ENCODE results near the gene RASSF1. TPM values are rescaled to one million over a fixed set of nuclear protein-coding genes. Genes with fewer than 3 reads are reported as not detected.

The RASSF1 gene
- total RNA-seq, 2 donors from 2014 or later, result 20.6 to 28.2 TPM

DNA sequence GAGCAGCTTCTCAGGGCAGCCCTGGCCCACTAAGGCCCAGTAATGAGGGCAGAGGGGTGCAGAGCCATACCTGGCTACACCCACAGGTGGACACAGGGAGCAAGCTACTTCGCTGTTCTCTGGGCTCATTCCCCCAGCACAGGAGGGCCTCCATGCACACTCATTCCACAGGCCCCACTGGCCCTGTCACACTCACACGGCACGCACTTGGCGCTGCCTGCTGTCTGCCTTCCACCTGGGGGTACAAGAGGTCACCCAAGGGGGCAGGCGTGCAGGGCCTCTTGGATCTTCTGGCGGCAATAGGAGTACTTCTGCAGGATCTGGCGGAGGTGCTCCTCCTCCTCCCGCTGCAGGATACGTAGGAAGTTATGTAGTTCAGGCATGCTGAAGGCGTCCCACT, 10.3 kb downstream of the RASSF1 start:
- Histone ChIP-seq H3K4me1 (peaks cover 19% of the 10 kb centered on the region), H3K9me3 (no peaks in the 10 kb centered on the region), H3K27me3 (no peaks in the 10 kb centered on the region), H3K9ac (ENCODE audit: low read depth in 2 of 2, low read length in 2 of 2) (no peak overlapping the region), H3K4me3 (no peak overlapping the region), H3K27ac (no peak overlapping the region), H3K36me3 (peaks cover 20% of the 10 kb centered on the region)
- DNase-seq, result no peak
- no peak for TF ChIP-seq CTCF (IDR thresholded peaks at IDR 0.05)
- intact Hi-C loops (cut with DNase I), result no loop called here

- Histone ChIP-seq H3K27ac (peak within 1 kb of the TSS; percentile 83), H3K36me3 (peaks cover 20% of the 10 kb centered on the region), H3K9me3 (no peaks in the 10 kb centered on the region), H3K9ac (ENCODE audit: low read depth in 2 of 2, low read length in 2 of 2) (peak within 1 kb of the TSS; percentile 90 to 94), H3K27me3 (no peaks in the 10 kb centered on the region), H3K4me1 (peaks cover 13% of the 10 kb centered on the region), H3K4me3 (peak within 1 kb of the TSS; percentile 97)
- peak; percentile 98 for DNase-seq
- TF ChIP-seq CTCF (IDR thresholded peaks at IDR 0.05), result no peak
- intact Hi-C loops (cut with DNase I), result loop anchor here (10.0 kb wide), 1 partner anchor 53 kb away; the partner anchor contains the start of gene LSMEM2
Observed at GRCh38 chr3:50327943-50328691, 12.5 kb downstream of the RASSF1 start, which contains the start of gene TUSC2. Gene TUSC2, minus strand, starts transcription at chr3:50328223. Its CDS starts 124 bp downstream, at chr3:50328099.

DNA sequence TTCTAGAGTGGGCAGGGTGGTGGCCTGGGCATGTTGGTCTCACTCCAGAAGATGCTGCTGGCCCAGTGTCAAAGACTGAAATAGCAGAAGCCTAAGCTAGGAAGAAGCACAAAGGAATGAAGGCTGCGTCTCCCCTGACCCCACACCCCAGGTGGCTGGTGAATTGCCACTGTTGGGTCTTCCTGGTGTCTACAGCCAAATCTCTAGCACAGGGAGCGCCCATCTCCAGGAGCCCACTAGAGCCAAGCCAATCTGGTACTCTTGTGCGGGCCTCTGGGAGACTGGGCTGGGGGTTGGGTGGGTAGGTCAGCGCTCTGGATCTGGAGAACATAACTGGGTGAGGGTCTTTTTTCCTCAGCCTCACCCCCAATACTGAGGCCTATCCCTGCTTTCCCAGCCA, 13.5 kb downstream of the RASSF1 start:
- peak overlapping the region; percentile 97 for H3K4me3 ChIP-seq
- H3K4me1 ChIP-seq, result peaks cover 19% of the 10 kb centered on the region
- no peaks in the 10 kb centered on the region for H3K9me3 ChIP-seq
- no peak for DNase-seq
- peak overlapping the region; percentile 90 to 94 for H3K9ac ChIP-seq (ENCODE audit: low read depth in 2 of 2, low read length in 2 of 2)
- no peak overlapping the region for H3K27ac ChIP-seq
- peaks cover 20% of the 10 kb centered on the region for H3K36me3 ChIP-seq
- no peak for TF ChIP-seq CTCF (IDR thresholded peaks at IDR 0.05)
- no peaks in the 10 kb centered on the region for H3K27me3 ChIP-seq
- intact Hi-C loops (cut with DNase I), result loop anchor here (10.0 kb wide), 1 partner anchor 52 kb away; the partner anchor contains the start of gene LSMEM2

GRCh38 chr3:50326182-50326541, 14.5 kb downstream of the RASSF1 start:
- H3K36me3 ChIP-seq, result peaks cover 14% of the 10 kb centered on the region
- H3K9ac ChIP-seq (ENCODE audit: low read depth in 2 of 2, low read length in 2 of 2), result peak overlapping the region in 1 of 2 donors; percentile 26
- H3K4me3 ChIP-seq, result no peak overlapping the region
- intact Hi-C loops (cut with DNase I), result loop anchor here (10.0 kb wide), 1 partner anchor 51 kb away; the partner anchor contains the start of gene LSMEM2
- H3K9me3 ChIP-seq, result no peaks in the 10 kb centered on the region
- H3K27ac ChIP-seq, result no peak overlapping the region
- no peak for TF ChIP-seq CTCF (IDR thresholded peaks at IDR 0.05)
- no peak for DNase-seq
- peaks cover 23% of the 10 kb centered on the region for H3K4me1 ChIP-seq
- H3K27me3 ChIP-seq, result no peaks in the 10 kb centered on the region

DNA sequence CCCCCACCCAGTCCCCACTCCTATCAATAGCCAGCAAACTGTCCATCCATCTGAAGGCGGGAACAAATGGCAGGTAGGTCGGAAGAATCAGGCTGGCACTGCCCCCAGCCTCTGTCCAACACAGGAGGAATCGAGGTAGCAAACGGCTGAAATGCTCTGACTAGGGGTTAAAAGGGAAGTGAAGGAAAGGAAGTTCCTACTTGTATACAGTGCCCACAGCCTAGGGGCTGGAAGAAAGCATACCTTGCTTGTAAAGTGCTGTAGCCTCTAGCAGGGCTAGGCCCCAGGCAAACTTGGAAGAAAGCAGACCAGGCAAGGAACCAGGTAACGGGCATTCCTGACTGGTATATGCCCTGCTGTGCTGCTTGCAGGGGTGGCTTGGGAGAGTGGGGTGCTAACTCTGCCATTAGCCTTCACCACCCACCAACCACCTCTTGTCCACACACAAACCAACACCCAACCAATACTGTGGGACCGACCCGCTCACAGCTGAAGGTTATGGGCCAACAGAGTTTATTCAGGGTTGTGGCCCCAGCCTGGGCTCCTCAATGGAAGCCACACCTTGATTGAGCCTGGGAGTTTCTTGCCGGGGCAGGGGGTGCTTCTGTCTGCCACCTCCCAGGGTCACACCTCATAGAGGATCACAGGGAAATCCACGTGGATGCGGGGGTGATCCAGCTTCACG, 15.0 kb downstream of the RASSF1 start:
- Histone ChIP-seq H3K27ac (no peak overlapping the region), H3K4me1 (peaks cover 23% of the 10 kb centered on the region), H3K36me3 (peaks cover 8% of the 10 kb centered on the region), H3K4me3 (no peak overlapping the region), H3K27me3 (no peaks in the 10 kb centered on the region), H3K9ac (ENCODE audit: low read depth in 2 of 2, low read length in 2 of 2) (peak overlapping the region in 1 of 2 donors; percentile 26), H3K9me3 (no peaks in the 10 kb centered on the region)
- intact Hi-C loops (cut with DNase I), result loop anchor here (10.0 kb wide), 1 partner anchor 51 kb away; the partner anchor contains the start of gene LSMEM2
- no peak for TF ChIP-seq CTCF (IDR thresholded peaks at IDR 0.05)
- no peak for DNase-seq
